ENCODE measurements around the gene ELP5. TPM values are rescaled to one million over a fixed set of nuclear protein-coding genes. Genes with fewer than 3 reads are reported as not detected.

ELP5 gene
- total RNA-seq, 1 donor from 2014 or later = 64.8 TPM

DNA sequence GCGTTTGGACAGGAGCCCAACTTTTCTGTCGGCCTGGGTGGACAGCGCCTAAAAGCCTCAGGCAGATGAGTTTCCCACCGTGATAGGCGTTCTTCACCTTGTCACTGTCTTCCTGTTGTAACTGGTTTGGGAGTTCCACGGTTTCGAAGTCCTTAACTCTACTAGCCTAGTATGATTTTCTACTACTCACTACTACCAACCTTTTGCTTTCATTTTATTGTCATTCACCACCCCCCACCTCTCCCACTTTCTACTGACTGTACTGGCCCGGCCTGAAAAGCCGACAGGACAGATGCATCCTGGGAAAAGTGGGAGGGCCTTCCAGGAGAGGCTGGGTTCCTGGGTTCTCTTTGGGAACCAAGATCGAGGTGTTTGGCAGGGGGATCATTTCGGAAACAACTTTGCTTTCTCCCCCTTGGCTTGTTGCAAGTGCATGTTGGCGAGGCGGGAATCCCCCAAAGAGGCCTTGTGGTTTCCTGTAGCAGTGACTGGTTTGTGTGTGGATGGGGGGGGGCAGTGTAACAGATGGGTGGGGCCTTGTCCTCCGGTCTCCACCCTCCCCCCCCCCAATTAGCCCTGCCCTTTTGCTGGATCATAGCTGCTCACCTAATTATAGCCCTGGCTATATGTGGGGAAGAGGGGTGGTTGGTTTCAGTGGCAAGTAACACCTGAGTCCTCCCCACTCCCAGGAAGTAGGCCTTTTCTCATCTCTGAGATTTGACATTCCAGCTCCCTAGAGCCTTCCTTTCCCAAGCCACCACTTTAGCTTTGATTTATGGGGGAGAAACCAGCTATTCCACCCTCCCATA is 56.8 kb downstream of the ELP5 start:
- Mint-ChIP-seq H3K27me3 (ENCODE audit: low read depth) (no peaks in the 10 kb centered on the region), H3K27ac (peak overlapping the region; percentile 95)

More for the DNA sequence above, 56.8 kb downstream of the ELP5 start:
- H3K36me3 Mint-ChIP-seq (ENCODE audit: low read depth) = peaks cover 54% of the 10 kb centered on the region
- H3K4me1 Mint-ChIP-seq (ENCODE audit: low read depth) = peaks cover 46% of the 10 kb centered on the region
- peak; percentile 80 for DNase-seq (ENCODE audit: low spot score)
- peak overlapping the region; percentile 94 for H3K4me3 Mint-ChIP-seq (ENCODE audit: low read depth)
- intact Hi-C loops (cut with micrococcal nuclease) = loop anchor here (1.0 to 5.0 kb wide), 3 partner anchors 128 to 263 kb away; partner anchors contain the start of genes FGF11, POLR2A and TMEM102
- no peaks in the 10 kb centered on the region for H3K9me3 Mint-ChIP-seq

Other genes with a start within 250 kb of the ELP5 start
- 150 and 154 TPM in 2 replicates for gene RNASEK, start 239.6 kb upstream of the ELP5 start, total RNA-seq
- gene BCL6B, start 229.2 kb upstream of the ELP5 start, total RNA-seq = 0.80 and 1.0 TPM in 2 replicates
- gene SLC16A13, start 216.2 kb upstream of the ELP5 start, total RNA-seq = 15.8 and 17.4 TPM in 2 replicates
- gene SLC16A11, start 208.1 kb upstream of the ELP5 start, total RNA-seq = 0.37 and 0.46 TPM in 2 replicates
- gene CLEC10A, start 172.0 kb upstream of the ELP5 start, total RNA-seq = not detected in 2 replicates
- gene ASGR2, start 137.4 kb upstream of the ELP5 start, total RNA-seq = not detected in 2 replicates
- 1.7 and 1.8 TPM in 2 replicates for gene ASGR1, start 72.8 kb upstream of the ELP5 start, total RNA-seq
- 10.5 and 10.6 TPM in 2 replicates for gene DLG4, start 32.4 kb upstream of the ELP5 start, total RNA-seq
- gene ACADVL, start 32.3 kb upstream of the ELP5 start, total RNA-seq = 492 and 503 TPM in 2 replicates
- gene DVL2, start 17.7 kb upstream of the ELP5 start, total RNA-seq = 69.7 and 73.1 TPM in 2 replicates
- 43.4 and 47.8 TPM in 2 replicates for gene PHF23, start 12.8 kb upstream of the ELP5 start, total RNA-seq
- 145 and 147 TPM in 2 replicates for gene GABARAP, start 9.8 kb upstream of the ELP5 start, total RNA-seq
- 170 and 181 TPM in 2 replicates for gene CTDNEP1, start 481 bp upstream of the ELP5 start, total RNA-seq
- gene CLDN7, start 10.3 kb downstream of the ELP5 start, total RNA-seq = 0.21 and 0.41 TPM in 2 replicates
- gene SLC2A4, start 29.5 kb downstream of the ELP5 start, total RNA-seq = 0.14 and 0.25 TPM in 2 replicates
- gene YBX2, start 42.4 kb downstream of the ELP5 start, total RNA-seq = 0.43 and 0.51 TPM in 2 replicates
- 1,189 and 1,199 TPM in 2 replicates for gene EIF5A, start 55.4 kb downstream of the ELP5 start, total RNA-seq
- 57.6 and 64.9 TPM in 2 replicates for gene GPS2, start 63.1 kb downstream of the ELP5 start, total RNA-seq
- gene NEURL4, start 77.1 kb downstream of the ELP5 start, total RNA-seq = 45.7 and 47.7 TPM in 2 replicates
- 361 and 382 TPM in 2 replicates for gene ACAP1, start 84.3 kb downstream of the ELP5 start, total RNA-seq
- gene KCTD11, start 99.9 kb downstream of the ELP5 start, total RNA-seq = 8.0 and 8.5 TPM in 2 replicates
- gene TMEM95, start 102.9 kb downstream of the ELP5 start, total RNA-seq = 0.25 TPM in 1 of 2 replicates, not detected in the other
- 4.0 and 5.2 TPM in 2 replicates for gene TNK1, start 128.9 kb downstream of the ELP5 start, total RNA-seq
- 75.4 and 76.2 TPM in 2 replicates for gene PLSCR3, start 142.3 kb downstream of the ELP5 start, total RNA-seq
- gene TMEM256, start 151.9 kb downstream of the ELP5 start, total RNA-seq = 67.3 and 67.7 TPM in 2 replicates
- gene NLGN2, start 155.6 kb downstream of the ELP5 start, total RNA-seq = 3.9 and 4.2 TPM in 2 replicates
- not detected in 2 replicates for gene SPEM1, start 168.1 kb downstream of the ELP5 start, total RNA-seq
- not detected in 2 replicates for gene SPEM2, start 173.4 kb downstream of the ELP5 start, total RNA-seq
- gene SPEM3, start 176.6 kb downstream of the ELP5 start, total RNA-seq = not detected in 2 replicates
- 13.4 and 14.8 TPM in 2 replicates for gene TMEM102, start 183.2 kb downstream of the ELP5 start, total RNA-seq
- 4.8 and 6.1 TPM in 2 replicates for gene FGF11, start 187.3 kb downstream of the ELP5 start, total RNA-seq
- 6.6 and 6.9 TPM in 2 replicates for gene CHRNB1, start 192.8 kb downstream of the ELP5 start, total RNA-seq
- 20.2 and 20.3 TPM in 2 replicates for gene ZBTB4, start 227.4 kb downstream of the ELP5 start, total RNA-seq
- not detected in 2 replicates for gene SLC35G6, start 229.2 kb downstream of the ELP5 start, total RNA-seq
- gene POLR2A, start 232.2 kb downstream of the ELP5 start, total RNA-seq = 247 and 261 TPM in 2 replicates